ENCODE measurements around the gene STBD1.

DNA sequence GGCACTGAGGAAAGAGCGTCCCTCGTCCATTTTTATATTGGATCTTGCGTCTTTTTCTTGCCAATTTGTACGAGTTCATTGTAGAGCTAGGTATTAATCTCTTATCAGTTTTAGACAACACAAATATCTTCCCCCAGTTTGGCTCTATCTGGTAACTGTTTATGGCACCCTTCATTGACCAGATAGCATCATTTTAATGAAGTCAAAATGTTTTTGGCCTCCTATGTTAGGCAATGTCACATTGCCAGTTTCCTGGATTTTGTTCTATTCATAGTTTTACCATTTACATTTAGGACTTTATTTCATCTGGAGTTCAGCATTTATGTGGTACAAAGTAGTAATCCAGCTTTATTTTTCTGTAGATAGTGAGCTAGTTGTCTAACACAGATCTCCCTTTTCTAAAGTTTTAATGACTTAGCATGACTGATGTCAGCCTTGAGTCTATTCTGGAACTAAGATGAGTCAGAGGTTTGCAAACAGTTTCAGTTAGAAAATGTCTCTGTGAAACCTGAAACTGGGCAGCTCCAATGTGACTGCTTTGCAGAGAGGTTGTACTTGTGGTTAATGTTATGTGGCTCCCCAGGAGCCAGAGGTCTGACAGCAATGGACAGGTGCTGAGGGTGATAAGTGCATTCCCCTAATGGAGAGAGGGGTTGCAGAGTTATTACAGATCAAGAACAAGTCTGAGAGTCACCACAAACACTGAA is 5.3 kb upstream of the STBD1 start:
- TF ChIP-seq, protein P1, sequence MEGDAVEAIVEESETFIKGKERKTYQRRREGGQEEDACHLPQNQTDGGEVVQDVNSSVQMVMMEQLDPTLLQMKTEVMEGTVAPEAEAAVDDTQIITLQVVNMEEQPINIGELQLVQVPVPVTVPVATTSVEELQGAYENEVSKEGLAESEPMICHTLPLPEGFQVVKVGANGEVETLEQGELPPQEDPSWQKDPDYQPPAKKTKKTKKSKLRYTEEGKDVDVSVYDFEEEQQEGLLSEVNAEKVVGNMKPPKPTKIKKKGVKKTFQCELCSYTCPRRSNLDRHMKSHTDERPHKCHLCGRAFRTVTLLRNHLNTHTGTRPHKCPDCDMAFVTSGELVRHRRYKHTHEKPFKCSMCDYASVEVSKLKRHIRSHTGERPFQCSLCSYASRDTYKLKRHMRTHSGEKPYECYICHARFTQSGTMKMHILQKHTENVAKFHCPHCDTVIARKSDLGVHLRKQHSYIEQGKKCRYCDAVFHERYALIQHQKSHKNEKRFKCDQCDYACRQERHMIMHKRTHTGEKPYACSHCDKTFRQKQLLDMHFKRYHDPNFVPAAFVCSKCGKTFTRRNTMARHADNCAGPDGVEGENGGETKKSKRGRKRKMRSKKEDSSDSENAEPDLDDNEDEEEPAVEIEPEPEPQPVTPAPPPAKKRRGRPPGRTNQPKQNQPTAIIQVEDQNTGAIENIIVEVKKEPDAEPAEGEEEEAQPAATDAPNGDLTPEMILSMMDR (IDR thresholded peaks at IDR 0.05; ENCODE audit: low read length) = no peak
- TF ChIP-seq EZH2phosphoT487 (IDR thresholded peaks at IDR 0.05; ENCODE audit: low read length) = no peak
